Breast epithelium (tissue), 4 donors: ENCODE results near the gene CABS1. TPM values are rescaled to one million over a fixed set of nuclear protein-coding genes. Genes with fewer than 3 reads are reported as not detected.

Experiments
- DNase-seq, 2 donors: peaks; one replicate each; pipeline ENCODE4 v3.0.0-alpha.2; 2019; ENCODE audit warnings: low spot score in 2 of 2
- H3K27ac ChIP-seq, 2 donors: fragments of 200-600 bp; sonication (generic) in 1 of 2; one replicate each; pipeline ENCODE4 v1.5.1; 2016 to 2019; ENCODE audit warnings: mild to moderate bottlenecking in 1 of 2
- H3K27me3 ChIP-seq, 2 donors: fragments of 200-600 bp; sonication (generic) in 1 of 2; one replicate each; pipeline versions ENCODE4 v1.5.1 to v1.6.0; 2017 to 2019; ENCODE audit warnings: control low read depth in 1 of 2, mild to moderate bottlenecking in 1 of 2
- H3K36me3 ChIP-seq: fragments of 200-600 bp; one replicate; pipeline ENCODE4 v1.5.1; 2019
- H3K4me1 ChIP-seq, 2 donors: fragments of 200-600 bp; sonication (generic); one replicate each; pipeline ENCODE4 v1.5.1; 2016 to 2019; ENCODE audit warnings: control low read depth in 1 of 2
- H3K4me3 ChIP-seq, 3 donors: fragments of 200-600 bp; sonication (generic); 1 replicate in 2 of 3; 2 replicates in 1 of 3; pipeline ENCODE4 v1.5.1; 2016 to 2019; ENCODE audit warnings: mild to moderate bottlenecking in 3 of 3, moderate library complexity in 2 of 3
- H3K9me3 ChIP-seq, 2 donors: fragments of 200-600 bp; sonication (generic) in 1 of 2; one replicate each; pipeline ENCODE4 v1.5.1; 2016 to 2019; ENCODE audit warnings: control low read depth in 1 of 2
- POLR2A ChIP-seq: fragments of 450-650 bp; IDR thresholded peaks from one replicate; pipeline ENCODE4 v1.6.1; 2016; ENCODE audit warnings: antibody characterized with exemption, mild to moderate bottlenecking, moderate library complexity
- POLR2AphosphoS5 ChIP-seq, 3 donors: sonication (generic); formaldehyde crosslinking; IDR thresholded peaks; one replicate each; pipeline ENCODE4 v1.6.1; 2017; ENCODE audit warnings: antibody characterized with exemption in 3 of 3
- intact Hi-C: fragments of 100-400 bp; cut with DNase I; formaldehyde crosslinking; loops from one replicate; pipeline ENCODE4 v1.15.1; 2023; ENCODE audit warnings: low total_unique reads
- total RNA-seq, 3 donors: library from RNA; depleted of rRNA; stranded (reverse); fragments of >200 nt; gene quantifications; one replicate each; pipeline ENCODE4 v1.1.0, GENCODE V29; 2016
- TF ChIP-seq, protein P1 (sequence below), 3 donors: fragments of 450-650 bp; IDR thresholded peaks; one replicate each; pipeline ENCODE4 v1.5.1; 2016 to 2017; ENCODE audit warnings: antibody characterized with exemption in 3 of 3, mild to moderate bottlenecking in 3 of 3, moderate library complexity in 3 of 3

The CABS1 gene
- total RNA-seq, 3 donors from 2014 or later = not detected

DNA sequence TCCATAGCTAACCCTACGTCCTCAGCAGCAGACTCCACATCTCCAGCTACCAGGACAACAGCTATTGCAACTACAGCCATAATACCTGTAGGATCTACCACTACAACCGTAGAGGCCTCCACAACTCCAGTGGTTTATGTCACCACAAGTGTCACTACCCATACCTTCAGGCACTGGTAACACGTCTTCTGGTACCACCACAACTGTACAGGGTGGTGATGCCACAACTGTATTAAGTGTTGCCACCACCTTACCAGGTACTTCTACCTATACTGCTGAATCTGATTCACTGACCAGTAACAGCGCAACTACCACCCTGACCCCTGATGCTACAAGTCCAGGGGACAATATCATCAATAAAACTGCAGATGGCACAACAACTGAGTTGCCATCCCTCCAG lies 34.6 kb upstream of the CABS1 start:
- no peak overlapping the region for H3K27ac ChIP-seq
- no peaks in the 10 kb centered on the region for H3K4me1 ChIP-seq
- TF ChIP-seq POLR2AphosphoS5 (IDR thresholded peaks at IDR 0.05) (no peak), POLR2A (no peak)
- TF ChIP-seq, protein P1, sequence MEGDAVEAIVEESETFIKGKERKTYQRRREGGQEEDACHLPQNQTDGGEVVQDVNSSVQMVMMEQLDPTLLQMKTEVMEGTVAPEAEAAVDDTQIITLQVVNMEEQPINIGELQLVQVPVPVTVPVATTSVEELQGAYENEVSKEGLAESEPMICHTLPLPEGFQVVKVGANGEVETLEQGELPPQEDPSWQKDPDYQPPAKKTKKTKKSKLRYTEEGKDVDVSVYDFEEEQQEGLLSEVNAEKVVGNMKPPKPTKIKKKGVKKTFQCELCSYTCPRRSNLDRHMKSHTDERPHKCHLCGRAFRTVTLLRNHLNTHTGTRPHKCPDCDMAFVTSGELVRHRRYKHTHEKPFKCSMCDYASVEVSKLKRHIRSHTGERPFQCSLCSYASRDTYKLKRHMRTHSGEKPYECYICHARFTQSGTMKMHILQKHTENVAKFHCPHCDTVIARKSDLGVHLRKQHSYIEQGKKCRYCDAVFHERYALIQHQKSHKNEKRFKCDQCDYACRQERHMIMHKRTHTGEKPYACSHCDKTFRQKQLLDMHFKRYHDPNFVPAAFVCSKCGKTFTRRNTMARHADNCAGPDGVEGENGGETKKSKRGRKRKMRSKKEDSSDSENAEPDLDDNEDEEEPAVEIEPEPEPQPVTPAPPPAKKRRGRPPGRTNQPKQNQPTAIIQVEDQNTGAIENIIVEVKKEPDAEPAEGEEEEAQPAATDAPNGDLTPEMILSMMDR (IDR thresholded peaks at IDR 0.05) = no peak
- no peaks in the 10 kb centered on the region for H3K36me3 ChIP-seq
- intact Hi-C loops = no loop called here
- no peaks in the 10 kb centered on the region for H3K9me3 ChIP-seq
- no peak overlapping the region for H3K4me3 ChIP-seq
- no peak for DNase-seq
- no peaks in the 10 kb centered on the region for H3K27me3 ChIP-seq

DNA sequence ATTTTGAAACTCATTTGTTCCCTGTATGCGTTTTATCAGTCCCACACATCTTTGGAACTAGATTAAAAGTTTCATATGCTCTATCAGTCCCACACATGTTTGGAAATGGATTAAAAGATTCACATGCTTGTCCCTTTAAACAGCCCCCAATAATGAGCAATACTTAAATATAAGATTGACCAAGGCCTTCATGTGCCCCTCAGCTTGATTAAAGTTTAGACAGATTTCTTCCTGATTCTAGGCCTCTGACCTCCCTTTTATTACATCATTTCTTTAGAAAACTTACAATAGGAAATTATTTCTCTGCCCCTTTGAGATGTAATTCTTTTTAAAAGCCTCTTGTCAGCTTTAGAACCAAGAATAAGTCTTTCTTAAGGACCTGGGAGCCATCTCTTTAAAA lies 31.7 kb upstream of the CABS1 start:
- TF ChIP-seq, protein P1 (IDR thresholded peaks at IDR 0.05) = no peak
- no peak for TF ChIP-seq POLR2A
- TF ChIP-seq POLR2AphosphoS5 (IDR thresholded peaks at IDR 0.05) = no peak
- H3K27me3 ChIP-seq = no peaks in the 10 kb centered on the region
- intact Hi-C loops = no loop called here

DNA sequence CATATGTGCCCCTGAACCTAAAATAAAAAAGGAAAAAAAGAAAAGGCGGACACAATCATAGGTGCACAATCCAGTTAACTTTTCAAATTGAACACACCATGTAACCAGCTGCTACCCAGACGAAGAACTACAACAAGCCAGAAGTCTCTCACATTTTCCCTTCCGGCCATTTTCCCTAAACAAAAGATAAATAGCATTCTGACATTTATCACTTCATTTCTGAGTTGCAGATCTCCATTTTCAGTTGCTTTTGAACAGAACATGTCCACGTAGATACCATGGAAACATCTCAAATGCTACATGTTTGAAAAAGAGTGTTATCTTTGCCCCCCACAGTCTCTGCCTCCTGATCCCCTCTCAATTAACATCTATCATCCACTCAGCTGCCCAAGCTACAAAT lies 29.2 kb upstream of the CABS1 start:
- Histone ChIP-seq H3K4me3 (no peak overlapping the region), H3K27ac (no peak overlapping the region), H3K27me3 (no peaks in the 10 kb centered on the region), H3K4me1 (no peaks in the 10 kb centered on the region), H3K36me3 (no peaks in the 10 kb centered on the region), H3K9me3 (no peaks in the 10 kb centered on the region)
- DNase-seq = no peak
- TF ChIP-seq POLR2A (no peak), POLR2AphosphoS5 (IDR thresholded peaks at IDR 0.05) (no peak)
- TF ChIP-seq, protein P1 (IDR thresholded peaks at IDR 0.05) = no peak
- intact Hi-C loops = no loop called here

More for the DNA sequence above, 31.7 kb upstream of the CABS1 start:
- DNase-seq = no peak
- H3K4me3 ChIP-seq = no peak overlapping the region
- H3K4me1 ChIP-seq = no peaks in the 10 kb centered on the region
- no peak overlapping the region for H3K27ac ChIP-seq
- H3K36me3 ChIP-seq = no peaks in the 10 kb centered on the region
- H3K9me3 ChIP-seq = no peaks in the 10 kb centered on the region

DNA sequence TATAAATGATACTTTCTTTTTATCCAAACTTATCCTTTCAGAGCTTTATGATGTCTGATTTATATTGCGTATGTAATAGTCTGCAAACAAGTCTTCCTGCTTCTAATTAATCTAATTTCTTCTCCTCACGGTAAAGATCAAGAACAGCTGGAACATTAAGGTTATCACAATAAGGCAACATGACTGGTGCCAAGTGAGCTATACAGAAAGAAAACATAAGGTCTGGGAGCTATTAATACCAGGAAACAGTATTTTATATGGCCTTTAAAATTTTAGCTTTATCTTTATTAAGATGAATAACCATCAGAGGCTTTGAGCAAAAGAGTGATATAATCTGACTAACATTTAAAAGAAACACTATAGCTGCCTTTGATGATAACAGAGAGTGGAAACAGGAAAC lies 28.7 kb upstream of the CABS1 start:
- no peak for TF ChIP-seq POLR2A
- TF ChIP-seq POLR2AphosphoS5 (IDR thresholded peaks at IDR 0.05) = no peak
- TF ChIP-seq, protein P1 (IDR thresholded peaks at IDR 0.05) = no peak
- intact Hi-C loops = no loop called here
- Histone ChIP-seq H3K36me3 (no peaks in the 10 kb centered on the region), H3K4me3 (no peak overlapping the region), H3K9me3 (no peaks in the 10 kb centered on the region), H3K27ac (no peak overlapping the region), H3K4me1 (no peaks in the 10 kb centered on the region), H3K27me3 (no peaks in the 10 kb centered on the region)
- no peak for DNase-seq

DNA sequence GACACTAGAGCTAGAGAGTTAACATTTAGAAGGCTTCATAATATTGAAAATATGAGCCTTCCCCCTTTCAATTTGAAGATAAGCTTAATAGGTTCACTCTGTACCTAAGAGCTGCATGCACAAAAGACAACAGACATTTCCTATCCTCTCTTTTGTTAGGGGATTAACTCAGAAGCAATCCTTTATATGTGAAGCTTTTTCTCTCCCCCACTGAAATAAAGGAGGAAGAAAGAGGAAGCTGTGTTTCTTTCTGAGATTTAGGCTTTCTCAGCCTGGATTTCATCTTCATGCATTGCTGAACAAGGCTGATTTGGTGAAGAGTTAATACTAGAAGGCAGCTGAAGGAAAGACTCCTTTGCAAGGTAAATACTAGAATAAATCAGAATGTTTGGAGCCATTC lies 21.0 kb upstream of the CABS1 start:
- TF ChIP-seq, protein P1 (IDR thresholded peaks at IDR 0.05) = no peak
- TF ChIP-seq POLR2A (no peak), POLR2AphosphoS5 (IDR thresholded peaks at IDR 0.05) (no peak)
- no peaks in the 10 kb centered on the region for H3K4me1 ChIP-seq
- DNase-seq = no peak
- H3K4me3 ChIP-seq = no peak overlapping the region
- no peaks in the 10 kb centered on the region for H3K27me3 ChIP-seq
- intact Hi-C loops = no loop called here
- H3K9me3 ChIP-seq = no peaks in the 10 kb centered on the region
- no peak overlapping the region for H3K27ac ChIP-seq
- H3K36me3 ChIP-seq = no peaks in the 10 kb centered on the region
